ENCODE results near the gene ADRA2B. TPM values are rescaled to one million over a fixed set of nuclear protein-coding genes. Genes with fewer than 3 reads are reported as not detected.
"Not testable (repeated sequence)": the region's sequence is repeated elsewhere in the genome, so short reads cannot be mapped to it uniquely, and the experiment has no call there.

Gene ADRA2B
- total and polyA plus RNA-seq, 8 donors: 0.04 to 1.5 (median 0.34) TPM

DNA sequence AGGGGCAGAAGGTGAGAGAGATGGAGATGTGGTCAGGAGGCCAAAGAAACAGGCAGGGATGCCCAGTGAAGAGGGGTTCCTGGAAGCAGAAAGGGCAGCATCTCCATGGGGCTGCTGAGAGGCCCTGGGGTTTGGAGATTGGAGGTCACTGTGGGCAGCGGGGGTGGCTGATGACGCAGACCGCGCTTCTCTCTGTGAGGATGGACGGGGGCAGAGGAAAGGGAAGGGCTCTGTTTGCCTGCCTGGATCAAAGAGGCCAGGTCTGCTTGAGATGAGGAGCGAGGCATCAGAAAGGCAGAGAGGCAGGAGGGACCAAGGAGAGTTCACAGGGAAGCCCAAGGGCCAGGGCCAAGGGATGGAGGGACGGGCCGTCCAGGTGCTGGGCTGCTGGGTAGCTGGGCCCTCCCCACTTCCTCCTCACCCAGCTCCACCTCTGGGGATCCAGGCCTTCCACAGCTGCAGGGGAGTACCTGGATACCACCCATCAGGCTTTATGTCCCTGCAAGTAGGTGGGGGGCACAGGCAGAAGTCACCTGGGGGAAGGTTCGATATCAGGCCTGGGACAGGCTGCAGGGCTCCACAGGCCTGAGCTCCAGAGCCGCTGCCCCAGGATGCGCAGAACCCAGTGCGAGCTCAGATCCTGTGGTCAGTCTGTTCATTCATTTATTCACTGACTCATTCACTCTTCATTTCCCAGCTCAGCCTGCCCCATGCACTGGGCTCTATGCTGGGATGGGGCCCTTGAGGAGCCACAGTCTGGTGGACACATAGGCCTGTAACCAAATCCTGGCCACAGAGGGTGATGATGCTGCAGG lies 30.6 kb downstream of the ADRA2B start:
- no peak for TF ChIP-seq CTCF (IDR thresholded peaks at IDR 0.05)
- Histone ChIP-seq H3K36me3 (no peaks in the 10 kb centered on the region), H3K27me3 (no peaks in the 10 kb centered on the region), H3K27ac (no peak overlapping the region), H3K4me1 (no peaks in the 10 kb centered on the region), H3K4me3 (no peak overlapping the region), H3K9me3 (no peaks in the 10 kb centered on the region)
- intact Hi-C loops (cut with DNase I): no loop called here
- peak in 1 of 6 donors; percentile 41 for DNase-seq
- no peak for ATAC-seq
- WGBS, 2 donors: 92 to 93% methylated on average over 12 of the region's 12 CpGs
- FAIRE-seq: no peak

DNA sequence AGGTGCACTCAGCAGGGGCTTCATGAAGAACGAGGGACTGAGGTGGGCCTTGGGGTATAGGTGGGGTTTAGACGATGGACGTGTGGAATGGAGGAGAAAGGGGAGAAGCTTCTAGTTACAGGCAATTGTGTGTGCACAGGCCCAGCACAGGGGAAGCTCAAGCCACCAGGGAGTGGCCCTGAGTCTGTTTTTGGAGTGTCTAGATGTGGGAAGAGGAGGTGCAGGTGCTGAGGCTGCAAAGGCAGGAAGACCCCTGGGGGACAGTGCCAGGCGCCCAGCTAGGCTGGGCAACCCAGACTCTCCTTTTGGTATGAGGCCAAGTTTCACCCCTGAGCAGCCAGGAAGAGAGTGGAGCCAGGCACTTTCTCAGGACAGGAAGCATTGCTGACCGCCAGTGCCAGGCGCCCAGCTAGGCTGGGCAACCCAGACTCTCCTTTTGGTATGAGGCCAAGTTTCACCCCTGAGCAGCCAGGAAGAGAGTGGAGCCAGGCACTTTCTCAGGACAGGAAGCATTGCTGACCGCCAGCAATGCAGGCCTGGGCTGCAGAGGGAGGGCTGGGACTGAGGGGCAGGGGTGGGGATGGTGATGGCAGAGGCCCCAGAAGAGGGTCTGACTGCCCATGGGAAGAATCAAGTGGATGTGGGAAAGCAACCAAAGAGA lies 31.4 kb downstream of the ADRA2B start:
- H3K27me3 ChIP-seq; H3K27ac ChIP-seq; H3K4me3 ChIP-seq; intact Hi-C loops (cut with DNase I); H3K36me3 ChIP-seq; FAIRE-seq; H3K9me3 ChIP-seq; H3K4me1 ChIP-seq: not testable (repeated sequence)
- DNase-seq (peak in 1 of 6 donors; percentile 30), ATAC-seq (peak in 1 of 4 donors; percentile 48)
- 62 to 73% methylated on average over 7 of the region's 7 CpGs for WGBS, 2 donors

DNA sequence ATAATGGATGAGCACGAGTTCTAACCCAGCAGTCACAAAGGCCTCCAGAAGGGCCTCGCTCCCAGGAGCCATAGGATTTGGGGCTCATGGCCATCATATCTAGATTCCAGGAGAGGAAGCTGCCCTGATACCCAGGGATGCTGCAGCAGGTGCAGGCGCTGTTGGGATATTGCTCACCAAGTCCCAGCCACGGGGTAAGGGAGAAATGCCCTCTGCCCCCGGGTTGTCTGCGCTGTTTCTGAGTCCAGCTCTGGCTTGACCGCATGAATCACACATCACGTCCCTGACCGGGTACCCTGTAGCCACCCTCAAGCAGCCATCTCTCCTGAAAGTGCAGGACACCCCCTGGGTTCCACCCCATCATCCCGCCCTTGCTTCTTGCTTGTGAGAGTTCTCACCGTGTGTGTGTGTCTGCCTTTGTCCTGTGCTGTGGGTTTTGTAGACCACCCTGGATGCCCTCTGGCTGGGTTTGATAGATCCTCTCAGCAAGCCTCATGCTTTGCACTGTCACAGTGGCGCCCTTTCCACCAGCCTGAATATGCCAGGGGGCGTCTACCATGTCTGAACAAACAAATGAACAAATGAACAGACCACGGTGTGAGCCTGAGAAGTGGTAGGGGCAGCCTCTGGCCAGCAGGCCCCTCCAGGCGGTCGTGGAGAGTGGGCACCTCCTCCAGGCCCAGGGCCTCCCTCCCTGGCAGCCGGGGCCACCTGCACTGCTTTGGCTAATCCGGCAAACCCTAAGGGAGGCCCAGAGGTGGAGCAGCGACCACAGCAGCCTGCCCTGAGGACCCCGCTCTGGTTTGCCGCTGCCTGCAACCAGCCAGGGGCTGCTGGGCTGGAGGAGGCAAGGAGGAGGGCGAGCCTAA lies 32.1 kb downstream of the ADRA2B start:
- no peaks in the 10 kb centered on the region for H3K9me3 ChIP-seq
- FAIRE-seq (no peak), ATAC-seq (no peak), DNase-seq (peak in 1 of 6 donors; percentile 44)
- no peak overlapping the region for H3K27ac ChIP-seq
- H3K36me3 ChIP-seq: no peaks in the 10 kb centered on the region
- intact Hi-C loops (cut with DNase I): no loop called here
- TF ChIP-seq CTCF (IDR thresholded peaks at IDR 0.05): no peak
- H3K4me1 ChIP-seq: no peaks in the 10 kb centered on the region
- no peak overlapping the region for H3K4me3 ChIP-seq
- H3K27me3 ChIP-seq: no peaks in the 10 kb centered on the region
- 80 to 90% methylated on average over 22 of the region's 22 CpGs for WGBS, 2 donors

GRCh38 chr2:96083064-96083939 lies 33.1 kb downstream of the ADRA2B start:
- no peaks in the 10 kb centered on the region for H3K9me3 ChIP-seq
- no peak overlapping the region for H3K4me3 ChIP-seq
- H3K27me3 ChIP-seq: no peaks in the 10 kb centered on the region
- DNase-seq: peak in 1 of 6 donors; percentile 43
- WGBS, 2 donors: 79 to 90% methylated on average over 9 of the region's 9 CpGs
- ATAC-seq: peak in 1 of 4 donors; percentile 62
- no peaks in the 10 kb centered on the region for H3K36me3 ChIP-seq
- no peaks in the 10 kb centered on the region for H3K4me1 ChIP-seq
- intact Hi-C loops (cut with DNase I): no loop called here
- FAIRE-seq: no peak
- no peak overlapping the region for H3K27ac ChIP-seq
- TF ChIP-seq CTCF (IDR thresholded peaks at IDR 0.05): no peak

All from pancreas (tissue), 10 donors.